Neural progenitor cell (in vitro differentiated cells): ENCODE results near the gene ACSM2B. TPM values are rescaled to one million over a fixed set of nuclear protein-coding genes. Genes with fewer than 3 reads are reported as not detected.
"Not testable (repeated sequence)": the region's sequence is repeated elsewhere in the genome, so short reads cannot be mapped to it uniquely, and the experiment has no call there.

Experiments
- DNase-seq: peaks from one replicate; pipeline ENCODE4 v3.0.0-alpha.2; 2016; ENCODE audit warnings: low spot score
- H2AFZ ChIP-seq: fragments of 200-600 bp; sonication (generic); replicated peaks from 2 replicates; pipeline ENCODE4 v1.6.1; 2016; ENCODE audit warnings: antibody characterized with exemption
- H3F3A ChIP-seq: fragments of 200-600 bp; sonication (generic); 2 replicates; pipeline ENCODE4 v1.6.1; 2016; ENCODE audit warnings: antibody characterized with exemption, low read depth
- H3K27ac ChIP-seq: fragments of 200-600 bp; sonication (generic); 2 replicates; pipeline ENCODE4 v1.5.1; 2016; ENCODE audit warnings: mild to moderate bottlenecking
- H3K27me3 ChIP-seq: fragments of 200-600 bp; sonication (generic); 2 replicates; pipeline ENCODE4 v1.6.1; 2016; ENCODE audit warnings: mild to moderate bottlenecking, moderate library complexity
- H3K36me3 ChIP-seq: fragments of 200-600 bp; sonication (generic); 2 replicates; pipeline ENCODE4 v1.5.1; 2016
- H3K4me1 ChIP-seq: fragments of 200-600 bp; sonication (generic); 2 replicates; pipeline ENCODE4 v1.6.1; 2016; ENCODE audit warnings: mixed run types
- H3K4me2 ChIP-seq: fragments of 200-600 bp; sonication (generic); 2 replicates; pipeline ENCODE4 v1.6.1; 2016
- H3K4me3 ChIP-seq: fragments of 200-600 bp; sonication (generic); 2 replicates; pipeline ENCODE4 v1.5.1; 2016
- H3K79me2 ChIP-seq: fragments of 200-600 bp; sonication (generic); 2 replicates; pipeline ENCODE4 v1.6.1; 2016; ENCODE audit warnings: low read depth
- H3K9ac ChIP-seq: fragments of 200-600 bp; sonication (generic); 2 replicates; pipeline ENCODE4 v1.6.1; 2016
- H3K9me3 ChIP-seq: fragments of 200-600 bp; sonication (generic); 2 replicates; pipeline ENCODE4 v1.5.1; 2016; ENCODE audit warnings: low read depth
- H4K20me1 ChIP-seq: fragments of 200-600 bp; sonication (generic); 2 replicates; pipeline ENCODE4 v1.6.1; 2016; ENCODE audit warnings: low read depth
- H3K27ac Mint-ChIP-seq: 3 replicates; pipeline ENCODE4 v1.8.0; 2021; ENCODE audit warnings: mixed read lengths
- H3K27me3 Mint-ChIP-seq: 2 replicates; pipeline ENCODE4 v1.8.0; 2022; ENCODE audit warnings: low read depth, mild to moderate bottlenecking, inconsistent platforms, moderate library complexity, mixed read lengths; ENCODE audit not compliant: insufficient read depth
- H3K36me3 Mint-ChIP-seq: 3 replicates; pipeline ENCODE4 v1.8.0; 2021; ENCODE audit warnings: mixed read lengths
- H3K4me1 Mint-ChIP-seq: 3 replicates; pipeline ENCODE4 v1.8.0; 2021; ENCODE audit warnings: mixed read lengths
- H3K4me3 Mint-ChIP-seq: 3 replicates; pipeline ENCODE4 v1.8.0; 2021; ENCODE audit warnings: mild to moderate bottlenecking, moderate library complexity, mixed read lengths
- H3K9me3 Mint-ChIP-seq: 3 replicates; pipeline ENCODE4 v1.8.0; 2020; ENCODE audit warnings: mixed read lengths
- EZH2 ChIP-seq: fragments of 200-600 bp; sonication (generic); IDR thresholded peaks from 2 replicates; pipeline ENCODE4 v1.6.1; 2017; ENCODE audit warnings: antibody characterized with exemption, mild to moderate bottlenecking, moderate library complexity
- EZH2phosphoT487 ChIP-seq: fragments of 200-600 bp; sonication (generic); IDR thresholded peaks from 2 replicates; pipeline ENCODE4 v1.6.1; 2017; ENCODE audit warnings: antibody characterized with exemption
- total RNA-seq: library from RNA; depleted of rRNA; stranded (reverse); fragments of >200 nt; gene quantifications from 2 replicates; pipeline ENCODE4 v1.2.3, GENCODE V29; 2015; ENCODE audit warnings: low replicate concordance
- TF ChIP-seq, protein P1 (sequence below): fragments of 200-600 bp; sonication (generic); IDR thresholded peaks from 2 replicates; pipeline ENCODE4 v1.5.1; 2017; ENCODE audit warnings: antibody characterized with exemption, mild to moderate bottlenecking

Gene ACSM2B
- not detected in 2 replicates for total RNA-seq

- H3K27me3 Mint-ChIP-seq, H3K4me2 ChIP-seq, H3K9me3 ChIP-seq, H3K4me1 Mint-ChIP-seq, H3K36me3 Mint-ChIP-seq, H3K4me3 Mint-ChIP-seq, H3K4me1 ChIP-seq, H3K9ac ChIP-seq, H2AFZ ChIP-seq, H4K20me1 ChIP-seq, H3F3A ChIP-seq, H3K9me3 Mint-ChIP-seq, H3K4me3 ChIP-seq, H3K27ac Mint-ChIP-seq, H3K27ac ChIP-seq, H3K36me3 ChIP-seq, H3K79me2 ChIP-seq, DNase-seq, H3K27me3 ChIP-seq: not testable (repeated sequence)
Measured at GRCh38 chr16:20576145-20576544, at the start of gene ACSM2B. Gene ACSM2B, minus strand, starts transcription at chr16:20576367. Its CDS starts 11,522 bp downstream, at chr16:20564845.

DNA sequence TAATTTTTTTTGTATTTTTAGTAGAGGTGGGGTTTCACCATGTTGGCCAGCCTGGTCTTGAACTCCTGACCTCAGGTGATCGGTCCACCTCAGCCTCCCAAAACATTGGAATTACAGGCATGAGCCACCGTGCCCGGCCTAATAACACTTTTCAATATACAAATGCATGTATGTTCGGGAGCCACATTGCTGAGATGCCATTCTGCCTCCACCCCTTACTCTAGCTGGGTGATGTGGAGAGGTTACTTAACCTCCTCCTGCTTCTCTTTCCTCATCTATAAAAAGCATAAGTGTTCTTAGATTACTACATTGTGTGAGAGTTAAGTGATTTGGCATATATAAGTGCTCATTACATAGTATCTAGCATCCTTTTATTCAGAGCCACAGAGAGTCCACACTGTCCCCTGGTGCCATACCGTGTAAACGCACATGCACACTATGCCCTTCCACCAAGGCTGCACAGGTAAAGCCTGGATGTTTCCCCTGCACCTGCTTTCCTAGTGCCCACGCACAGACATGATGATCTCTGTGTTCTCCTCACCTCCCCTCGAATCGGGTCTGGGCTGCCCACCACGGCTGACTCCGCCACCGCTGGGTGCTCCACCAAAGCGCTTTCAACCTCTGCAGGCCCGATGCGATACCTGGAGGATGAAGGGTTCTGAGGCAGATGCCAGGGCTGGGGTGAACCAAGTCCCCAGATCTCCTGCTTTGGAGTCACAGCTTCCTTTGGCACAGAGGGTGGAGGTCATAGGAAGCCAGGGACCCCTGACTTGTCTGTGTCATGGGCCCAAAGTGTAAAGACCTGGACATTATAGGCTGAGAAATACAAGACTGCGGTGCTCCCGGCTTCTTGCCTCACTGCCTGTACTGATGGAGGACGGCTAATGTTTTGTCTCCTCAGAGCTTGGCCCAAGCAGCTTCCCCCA, 49.0 kb upstream of the ACSM2B start:
- no peaks in the 10 kb centered on the region for H3K4me1 Mint-ChIP-seq
- Histone ChIP-seq H3K9me3 (no peaks in the 10 kb centered on the region), H3K27me3 (no peaks in the 10 kb centered on the region), H2AFZ (no peak overlapping the region), H3K4me1 (peaks cover 3% of the 10 kb centered on the region), H4K20me1 (no peaks in the 10 kb centered on the region), H3K36me3 (no peaks in the 10 kb centered on the region), H3K4me2 (no peak overlapping the region), H3K27ac (no peak overlapping the region), H3K4me3 (no peak overlapping the region), H3F3A (no peaks in the 10 kb centered on the region), H3K79me2 (no peaks in the 10 kb centered on the region), H3K9ac (no peak overlapping the region)
- no peak for DNase-seq
- TF ChIP-seq EZH2phosphoT487 (no peak), EZH2 (no peak)
- TF ChIP-seq, protein P1, sequence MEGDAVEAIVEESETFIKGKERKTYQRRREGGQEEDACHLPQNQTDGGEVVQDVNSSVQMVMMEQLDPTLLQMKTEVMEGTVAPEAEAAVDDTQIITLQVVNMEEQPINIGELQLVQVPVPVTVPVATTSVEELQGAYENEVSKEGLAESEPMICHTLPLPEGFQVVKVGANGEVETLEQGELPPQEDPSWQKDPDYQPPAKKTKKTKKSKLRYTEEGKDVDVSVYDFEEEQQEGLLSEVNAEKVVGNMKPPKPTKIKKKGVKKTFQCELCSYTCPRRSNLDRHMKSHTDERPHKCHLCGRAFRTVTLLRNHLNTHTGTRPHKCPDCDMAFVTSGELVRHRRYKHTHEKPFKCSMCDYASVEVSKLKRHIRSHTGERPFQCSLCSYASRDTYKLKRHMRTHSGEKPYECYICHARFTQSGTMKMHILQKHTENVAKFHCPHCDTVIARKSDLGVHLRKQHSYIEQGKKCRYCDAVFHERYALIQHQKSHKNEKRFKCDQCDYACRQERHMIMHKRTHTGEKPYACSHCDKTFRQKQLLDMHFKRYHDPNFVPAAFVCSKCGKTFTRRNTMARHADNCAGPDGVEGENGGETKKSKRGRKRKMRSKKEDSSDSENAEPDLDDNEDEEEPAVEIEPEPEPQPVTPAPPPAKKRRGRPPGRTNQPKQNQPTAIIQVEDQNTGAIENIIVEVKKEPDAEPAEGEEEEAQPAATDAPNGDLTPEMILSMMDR = no peak
- H3K36me3 Mint-ChIP-seq = no peaks in the 10 kb centered on the region
- H3K9me3 Mint-ChIP-seq = no peaks in the 10 kb centered on the region
- H3K4me3 Mint-ChIP-seq = no peak overlapping the region
- no peaks in the 10 kb centered on the region for H3K27me3 Mint-ChIP-seq
- H3K27ac Mint-ChIP-seq = no peak overlapping the region

DNA sequence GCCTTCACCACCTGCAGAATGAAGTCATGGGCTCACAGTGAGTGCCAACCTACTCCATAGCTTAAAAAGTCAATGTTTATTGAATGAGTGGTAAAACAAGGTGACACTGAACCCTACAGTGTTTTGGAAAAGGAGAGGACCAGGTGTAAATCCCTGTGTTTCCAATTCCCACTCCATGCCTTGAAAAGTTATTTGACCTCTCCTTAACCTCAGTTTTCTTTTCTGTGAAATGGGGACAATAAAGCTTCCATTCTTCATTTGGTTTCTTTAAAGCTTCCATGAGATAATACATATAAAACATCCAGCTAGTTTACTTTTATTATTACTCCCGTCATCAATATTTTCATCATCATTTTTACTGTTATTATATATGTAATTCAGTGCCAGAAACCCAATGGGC, 48.0 kb upstream of the ACSM2B start:
- Mint-ChIP-seq H3K36me3 (no peaks in the 10 kb centered on the region), H3K4me1 (no peaks in the 10 kb centered on the region), H3K27me3 (no peaks in the 10 kb centered on the region), H3K4me3 (no peak overlapping the region), H3K27ac (no peak overlapping the region), H3K9me3 (no peaks in the 10 kb centered on the region)
- Histone ChIP-seq H2AFZ (no peak overlapping the region), H3K79me2 (no peaks in the 10 kb centered on the region), H3K4me2 (no peak overlapping the region), H3K4me3 (no peak overlapping the region), H3K27me3 (no peaks in the 10 kb centered on the region), H3K9ac (no peak overlapping the region), H3F3A (no peaks in the 10 kb centered on the region), H3K36me3 (no peaks in the 10 kb centered on the region), H3K27ac (no peak overlapping the region), H3K9me3 (no peaks in the 10 kb centered on the region), H4K20me1 (no peaks in the 10 kb centered on the region), H3K4me1 (peaks cover 3% of the 10 kb centered on the region)
- DNase-seq = no peak
- TF ChIP-seq, protein P1 = no peak
- TF ChIP-seq EZH2 (no peak), EZH2phosphoT487 (no peak)

- no peaks in the 10 kb centered on the region for H3K27me3 ChIP-seq
- no peaks in the 10 kb centered on the region for H3K27me3 Mint-ChIP-seq
- H3K4me3 Mint-ChIP-seq = no peak overlapping the region
- H3K4me3 ChIP-seq = no peak overlapping the region
- no peak for DNase-seq
- H3K9ac ChIP-seq = no peak overlapping the region
- H4K20me1 ChIP-seq = no peaks in the 10 kb centered on the region
- H3K36me3 ChIP-seq = no peaks in the 10 kb centered on the region
- no peaks in the 10 kb centered on the region for H3K9me3 Mint-ChIP-seq
- H3K9me3 ChIP-seq = no peaks in the 10 kb centered on the region
- H3K4me1 Mint-ChIP-seq = no peaks in the 10 kb centered on the region
- H3K4me1 ChIP-seq = peaks cover 3% of the 10 kb centered on the region
- no peaks in the 10 kb centered on the region for H3K79me2 ChIP-seq
- no peak overlapping the region for H3K27ac ChIP-seq
- no peaks in the 10 kb centered on the region for H3F3A ChIP-seq
- H3K4me2 ChIP-seq = no peak overlapping the region
- H3K27ac Mint-ChIP-seq = no peak overlapping the region
- TF ChIP-seq EZH2 (no peak), EZH2phosphoT487 (no peak)
- H3K36me3 Mint-ChIP-seq = no peaks in the 10 kb centered on the region
- peak overlapping the region; percentile 63 for H2AFZ ChIP-seq
Measured at GRCh38 chr16:20622498-20622870, 46.3 kb upstream of the ACSM2B start.
